Hepatocyte (in vitro differentiated cells): ENCODE results near the gene LNPEP.

Experiments
- EZH2phosphoT487 ChIP-seq: fragments of 200-600 bp; sonication (generic); IDR thresholded peaks from one replicate; pipeline ENCODE4 v1.6.1; 2018; ENCODE audit warnings: antibody characterized with exemption, mild to moderate bottlenecking, low read depth, moderate library complexity; ENCODE audit not compliant: unreplicated experiment, severe bottlenecking
- TF ChIP-seq, protein P1 (sequence below): fragments of 200-600 bp; sonication (generic); IDR thresholded peaks from 2 replicates; pipeline ENCODE4 v1.5.1; 2016; ENCODE audit warnings: antibody characterized with exemption, mild to moderate bottlenecking; ENCODE audit not compliant: poor library complexity

DNA sequence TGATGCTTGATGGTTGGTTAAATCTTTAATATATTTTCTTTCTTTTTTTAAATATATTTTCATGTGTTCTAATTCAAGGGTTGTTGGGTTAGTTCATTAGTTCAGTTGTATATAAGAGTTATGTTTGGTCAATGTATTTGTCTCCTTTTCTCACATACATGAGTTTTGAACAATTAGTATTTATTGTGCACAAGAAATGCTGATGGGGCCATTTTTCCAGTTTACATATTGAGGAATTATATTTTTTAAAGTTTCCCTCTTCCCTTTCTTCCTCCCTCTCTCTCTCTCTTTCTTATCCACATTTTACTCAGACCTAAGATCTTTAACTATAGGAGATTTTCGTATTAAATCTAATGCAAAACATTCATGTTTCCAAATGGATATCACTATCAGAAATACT, 74.0 kb downstream of the LNPEP start:
- no peak for TF ChIP-seq EZH2phosphoT487
- TF ChIP-seq, protein P1, sequence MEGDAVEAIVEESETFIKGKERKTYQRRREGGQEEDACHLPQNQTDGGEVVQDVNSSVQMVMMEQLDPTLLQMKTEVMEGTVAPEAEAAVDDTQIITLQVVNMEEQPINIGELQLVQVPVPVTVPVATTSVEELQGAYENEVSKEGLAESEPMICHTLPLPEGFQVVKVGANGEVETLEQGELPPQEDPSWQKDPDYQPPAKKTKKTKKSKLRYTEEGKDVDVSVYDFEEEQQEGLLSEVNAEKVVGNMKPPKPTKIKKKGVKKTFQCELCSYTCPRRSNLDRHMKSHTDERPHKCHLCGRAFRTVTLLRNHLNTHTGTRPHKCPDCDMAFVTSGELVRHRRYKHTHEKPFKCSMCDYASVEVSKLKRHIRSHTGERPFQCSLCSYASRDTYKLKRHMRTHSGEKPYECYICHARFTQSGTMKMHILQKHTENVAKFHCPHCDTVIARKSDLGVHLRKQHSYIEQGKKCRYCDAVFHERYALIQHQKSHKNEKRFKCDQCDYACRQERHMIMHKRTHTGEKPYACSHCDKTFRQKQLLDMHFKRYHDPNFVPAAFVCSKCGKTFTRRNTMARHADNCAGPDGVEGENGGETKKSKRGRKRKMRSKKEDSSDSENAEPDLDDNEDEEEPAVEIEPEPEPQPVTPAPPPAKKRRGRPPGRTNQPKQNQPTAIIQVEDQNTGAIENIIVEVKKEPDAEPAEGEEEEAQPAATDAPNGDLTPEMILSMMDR: no peak
